HepG2 (cell line): ENCODE results near the gene DDIT4. TPM values are rescaled to one million over a fixed set of nuclear protein-coding genes. Genes with fewer than 3 reads are reported as not detected.
"Not testable (repeated sequence)": the region's sequence is repeated elsewhere in the genome, so short reads cannot be mapped to it uniquely, and the experiment has no call there.

Source experiments
- ATAC-seq: fragments of 200-7000 bp; cut with Tn5 transposase; 3 replicates; pipeline ENCODE4 v1.9.1; 2020; ENCODE audit warnings: mild to moderate bottlenecking, moderate library complexity
- BruUV-seq: library from RNA; stranded (reverse); fragments of 400-500 nt; replicated peaks from 2 replicates; lab custom pipeline; 2021; lab: Mats Ljungman, UMichigan
- CTCF ChIA-PET: fragments of 300-600 bp; formaldehyde crosslinking; extraction: SDS; loops from one replicate; lab custom pipeline; 2021; ENCODE audit warnings: low total read pairs, inconsistent platforms, low intra/inter-chr PET ratio; lab: Yijun Ruan, JAX
- POLR2A ChIA-PET: fragments of 350-600 bp; sonication (Branson Sonifier 250); formaldehyde crosslinking; loops from one replicate; lab custom pipeline; 2020; ENCODE audit warnings: antibody characterized with exemption, inconsistent platforms; lab: Yijun Ruan, JAX
- DNase-seq: peaks from one replicate; pipeline ENCODE4 v3.0.0-alpha.2; 2015; ENCODE audit warnings: low spot score
- FAIRE-seq: peaks from 3 replicates; lab custom pipeline; 2011; peaks lifted over from hg19 to GRCh38; lab: Jason Lieb, UNC
- H2AFZ ChIP-seq: one replicate; pipeline ENCODE4 v1.6.1; 2011; ENCODE audit warnings: low read length, inconsistent platforms
- H3K27ac ChIP-seq: fragments of 300-600 bp; 3 replicates; pipeline ENCODE4 v1.8.0; 2011; ENCODE audit warnings: mixed run types, mild to moderate bottlenecking, mixed read lengths, low read length, inconsistent platforms; ENCODE audit not compliant: insufficient read depth; ENCODE audit errors: extremely low read length
- H3K27me3 ChIP-seq, 2 experiments: fragments of 200-600 bp in 1 of 2; 2 replicates in 1 of 2; 3 replicates in 1 of 2; pipeline versions ENCODE4 v1.6.0 to v1.8.0; 2011; ENCODE audit warnings: low read length in 2 of 2, mild to moderate bottlenecking in 2 of 2, moderate library complexity in 2 of 2, inconsistent platforms in 1 of 2; ENCODE audit not compliant: insufficient read depth in 2 of 2, control insufficient read depth in 1 of 2
- H3K36me3 ChIP-seq, 2 experiments: fragments of 200-600 bp in 1 of 2; replicated peaks in 1 of 2; 2 replicates in 1 of 2; 3 replicates in 1 of 2; pipeline versions ENCODE4 v1.5.1 to v1.8.0; 2011; ENCODE audit warnings: low read length in 2 of 2, inconsistent platforms in 1 of 2; ENCODE audit not compliant: insufficient read depth in 2 of 2, control insufficient read depth in 1 of 2
- H3K4me1 ChIP-seq: 2 replicates; pipeline ENCODE4 v1.5.1; 2012; ENCODE audit warnings: low read length, inconsistent platforms; ENCODE audit not compliant: insufficient read depth
- H3K4me2 ChIP-seq: 2 replicates; pipeline ENCODE4 v1.6.0; 2011; ENCODE audit warnings: low read depth, low read length, inconsistent platforms
- H3K4me3 ChIP-seq, 3 experiments: fragments of 200-600 bp in 1 of 3; sonication (generic), shearing (Covaris generic) in 1 of 3; replicated peaks in 1 of 3; 2 replicates each; pipeline ENCODE4 v1.5.1; 2011 to 2016; ENCODE audit warnings: low read length in 3 of 3, inconsistent platforms in 2 of 3, low read depth in 2 of 3, mild to moderate bottlenecking in 2 of 3, control low read depth in 1 of 3, mixed read lengths in 1 of 3; ENCODE audit not compliant: insufficient read depth in 1 of 3
- H3K79me2 ChIP-seq: one replicate; pipeline ENCODE4 v1.6.1; 2011; ENCODE audit warnings: low read length, inconsistent platforms; ENCODE audit not compliant: insufficient read depth
- H3K9ac ChIP-seq: 2 replicates; pipeline ENCODE4 v1.6.0; 2011; ENCODE audit warnings: mild to moderate bottlenecking, low read depth, low read length, inconsistent platforms; ENCODE audit not compliant: insufficient read depth
- H3K9me3 ChIP-seq: 2 replicates; pipeline ENCODE4 v1.5.1; 2012; ENCODE audit warnings: mild to moderate bottlenecking, low read length
- H4K20me1 ChIP-seq: 2 replicates; pipeline ENCODE4 v1.6.0; 2011; ENCODE audit warnings: inconsistent platforms, mild to moderate bottlenecking, low read length, moderate library complexity; ENCODE audit not compliant: insufficient read depth
- ARID4A ChIP-seq: sonication (generic); formaldehyde crosslinking; IDR thresholded peaks from 2 replicates; pipeline ENCODE4 v1.5.0; 2020; ENCODE audit warnings: mild to moderate bottlenecking, missing genetic modification reagents, borderline replicate concordance
- CSRNP2 ChIP-seq: sonication (generic); formaldehyde crosslinking; conservative IDR thresholded peaks from 2 replicates; pipeline ENCODE4 v1.8.0; 2022; ENCODE audit warnings: low read depth, missing genetic modification reagents
- HIVEP1 ChIP-seq: sonication (generic); formaldehyde crosslinking; IDR thresholded peaks from 2 replicates; pipeline ENCODE4 v1.4.0; 2020; ENCODE audit warnings: mild to moderate bottlenecking, missing genetic modification reagents
- ZNF18 ChIP-seq: sonication (generic); formaldehyde crosslinking; IDR thresholded peaks from 2 replicates; pipeline ENCODE4 v1.8.0; 2022; ENCODE audit warnings: mild to moderate bottlenecking, missing genetic modification reagents; ENCODE audit not compliant: insufficient replicate concordance
- ZNF563 ChIP-seq: sonication (generic); formaldehyde crosslinking; IDR thresholded peaks from 2 replicates; pipeline ENCODE4 v1.8.0; 2022; ENCODE audit warnings: mild to moderate bottlenecking, moderate library complexity, missing genetic modification reagents
- ZSCAN22 ChIP-seq: sonication (generic); formaldehyde crosslinking; IDR thresholded peaks from 2 replicates; pipeline ENCODE4 v1.4.0; 2020; ENCODE audit warnings: mild to moderate bottlenecking, missing genetic modification reagents
- WGBS: methylation state at CpG from one replicate; pipeline ENCODE4 v1.1.6; 2017; ENCODE audit warnings: low lambda C conversion rate; 5-methylcytosine and 5-hydroxymethylcytosine counted together
- in situ Hi-C: cut with HindIII; loops from 2 replicates; pipeline ENCODE4 v1.10.0; 2017; ENCODE audit warnings: low pct_unique_long_range_greater_than_20kb; ENCODE audit not compliant: extremely low pct_ligation_motif_present
- intact Hi-C: fragments of 100-400 bp; cut with micrococcal nuclease; formaldehyde crosslinking; loops from one replicate; pipeline ENCODE4 v1.10.0; 2022; ENCODE audit not compliant: unreplicated experiment
- polyA plus RNA-seq, 8 experiments: library from polyadenylated mRNA; depleted of rRNA in 3 of 8; stranded (reverse) in 7 of 8; unstranded in 1 of 8; fragments of >200 nt; fragmentation: Illumina TruSeq in 4 of 8; extraction: Trizol in 4 of 8; gene quantifications; 2 replicates each; pipeline versions ENCODE4 v1.2.1 to v1.2.3, GENCODE V29; 2011 to 2016; ENCODE audit warnings: low read depth in 4 of 8, missing spikeins in 1 of 8, mixed read lengths in 1 of 8; ENCODE audit not compliant: insufficient read depth in 1 of 8
- total RNA-seq, 5 experiments: library from RNA; depleted of rRNA; stranded (reverse); fragments of >200 nt; fragmentation: Illumina TruSeq; extraction: Trizol; gene quantifications; 2 replicates each; pipeline ENCODE4 v1.2.3, GENCODE V29; 2016; ENCODE audit warnings: low read depth in 1 of 5

Gene DDIT4
- total and polyA plus RNA-seq, 2 of the 13 experiments (the other 11 are each of a cell fraction or from before 2014, with no cell fraction given) = 35.6 to 40.7 TPM

GRCh38 chr10:72307711-72308110 lies 34.0 kb downstream of the DDIT4 start:
- POLR2A ChIA-PET = interaction anchor here (1.3 to 11.9 kb wide), 4 partner anchors 11 to 33 kb away, joined by 4 to 168 read pairs (median 30); partner anchors contain the start of gene DDIT4
- CTCF ChIA-PET, H3K79me2 ChIP-seq: not testable (repeated sequence)

GRCh38 chr10:72308320-72308987 lies 34.7 kb downstream of the DDIT4 start:
- ChIA-PET CTCF (no interaction called here), POLR2A (interaction anchor here (0.6 to 11.9 kb wide), 12 partner anchors 9 to 270 kb away, joined by 3 to 168 read pairs (median 6); partner anchors contain the start of genes ANAPC16, ASCC1 and DDIT4)
- intact Hi-C loops = no loop called here
- peak overlapping the region; percentile 95 for H3K4me2 ChIP-seq
- ATAC-seq (peak; percentile 69), DNase-seq (peak; percentile 64), FAIRE-seq (peak; percentile 66)
- H3K4me1 ChIP-seq = peaks cover 59% of the 10 kb centered on the region
- H2AFZ ChIP-seq = peak overlapping the region; percentile 79
- peak overlapping the region; percentile 49; the same call in 1 of the 2 replicates for H3K9ac ChIP-seq
- H4K20me1 ChIP-seq = no peaks in the 10 kb centered on the region
- WGBS = 13% methylated on average over 7 of the region's 7 CpGs
- in situ Hi-C loops = no loop called here
- H3K79me2 ChIP-seq = no peaks in the 10 kb centered on the region
- BruUV-seq = no TSS peak
- no peaks in the 10 kb centered on the region for H3K9me3 ChIP-seq
- H3K27me3 ChIP-seq = no peaks in the 10 kb centered on the region
- peak overlapping the region; percentile 26 for H3K27ac ChIP-seq
- H3K36me3 ChIP-seq = no peaks in the 10 kb centered on the region
- H3K4me3 ChIP-seq = peak overlapping the region in 2 of 3 experiments; percentile 20 to 55; a peak in 3 of 6 replicates
- TF ChIP-seq HIVEP1 (CRISPR knock-in tag) (no peak), ZSCAN22 (peak; percentile 100), ARID4A (CRISPR knock-in tag) (peak; percentile 44; the same call in 1 of the 2 replicates), CSRNP2 (CRISPR knock-in tag) (no peak), ZNF18 (peak; percentile 33)

More at GRCh38 chr10:72307711-72308110, 34.0 kb downstream of the DDIT4 start:
- ATAC-seq, H3K9me3 ChIP-seq, FAIRE-seq, H4K20me1 ChIP-seq, H3K9ac ChIP-seq, H2AFZ ChIP-seq, intact Hi-C loops, H3K36me3 ChIP-seq, H3K4me3 ChIP-seq, H3K27ac ChIP-seq, BruUV-seq, H3K27me3 ChIP-seq, DNase-seq, in situ Hi-C loops: not testable (repeated sequence)
- 69% methylated on average over 7 of the region's 7 CpGs for WGBS
- peaks cover 62% of the 10 kb centered on the region for H3K4me1 ChIP-seq
- H3K4me2 ChIP-seq = peak overlapping the region; percentile 7; the same call in 1 of the 2 replicates
- 0 out of 2 replicates have a peak, but pooled peaks have one; percentile 25 for TF ChIP-seq ZNF563 (CRISPR knock-in tag)
